GM18907 (cell line): ENCODE data around the gene SLBP.
"Not testable (repeated sequence)": the region's sequence is repeated elsewhere in the genome, so short reads cannot be mapped to it uniquely, and the experiment has no call there.

ENCODE experiments used
- ATAC-seq: cut with Tn5 transposase; IDR thresholded peaks from one replicate; pipeline ENCODE4 v1.9.1; 2021; ENCODE audit warnings: mild to moderate bottlenecking, moderate library complexity; ENCODE audit not compliant: unreplicated experiment

The SLBP gene

DNA sequence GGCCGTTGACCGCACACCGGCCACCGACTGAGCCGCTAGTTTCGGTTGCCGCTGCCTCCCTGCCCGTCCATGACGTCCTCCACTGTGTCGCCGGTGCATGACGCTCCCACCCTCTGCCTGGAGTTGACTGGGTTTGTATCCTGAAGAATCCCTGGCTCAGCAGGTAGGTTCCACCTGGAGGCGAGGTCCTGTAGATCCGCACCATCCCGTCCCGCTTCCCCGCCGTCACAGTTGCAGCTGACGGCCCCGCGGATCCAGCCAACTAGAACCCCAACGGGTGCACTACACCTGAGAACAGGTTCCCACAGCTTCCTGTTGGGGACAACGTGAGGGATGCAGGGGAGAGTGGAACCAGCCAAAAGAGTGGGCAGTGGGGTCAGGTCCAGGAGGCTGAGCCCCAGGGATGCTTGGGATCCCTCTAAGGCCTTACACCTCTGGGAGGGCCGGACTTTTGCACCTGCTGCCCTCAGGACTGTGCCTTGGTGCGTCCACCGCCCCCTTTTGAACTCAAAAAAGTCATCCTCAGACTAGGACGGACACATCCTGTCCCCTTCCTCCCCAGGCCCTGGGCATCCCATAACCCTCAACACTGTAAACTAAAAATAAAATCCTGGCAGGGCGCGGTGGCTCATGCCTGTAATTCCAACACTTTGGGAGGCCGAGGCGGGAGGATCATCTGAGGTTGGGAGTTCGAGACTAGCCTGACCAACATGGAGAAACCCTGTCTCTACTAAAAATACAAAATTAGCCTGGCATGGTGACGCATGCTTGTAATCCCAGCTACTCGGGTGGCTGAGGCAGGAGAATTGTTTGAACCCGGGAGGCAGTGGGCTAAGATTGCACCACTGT lies 1.1 kb upstream of the SLBP start:
- no peak for ATAC-seq

DNA sequence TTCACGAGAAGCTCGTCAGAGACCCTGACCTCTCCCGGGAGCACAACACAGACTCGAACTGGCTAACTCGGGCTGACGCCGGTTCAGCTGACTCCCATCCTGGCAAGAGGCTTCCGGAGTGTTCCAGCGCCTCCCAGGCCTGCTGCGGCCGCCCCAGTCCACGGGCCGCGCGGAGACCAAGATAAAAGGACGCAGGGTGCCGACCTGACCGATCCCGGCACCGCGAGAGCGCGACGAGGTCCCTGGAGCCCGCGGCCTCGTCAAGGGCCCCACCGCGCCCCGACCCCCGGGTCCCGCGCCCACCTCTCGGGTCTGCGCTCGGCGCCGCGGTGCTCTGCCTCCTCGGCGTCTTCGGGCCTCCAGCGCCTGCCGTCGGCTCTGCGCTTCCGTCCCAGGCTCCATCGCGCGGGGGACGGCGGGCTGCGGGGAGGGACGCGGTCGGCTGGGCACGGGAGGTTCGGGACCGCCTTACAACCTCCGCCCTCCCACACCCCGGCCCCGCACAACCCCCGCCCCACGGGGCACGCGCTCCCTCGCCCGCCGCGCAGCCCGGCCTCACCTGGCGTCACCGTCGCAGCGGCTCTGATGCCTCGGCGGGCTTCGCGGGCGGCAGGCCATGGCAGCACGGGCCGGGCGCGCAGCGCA lies 426 bp downstream of the SLBP start:
- peak; percentile 10 for ATAC-seq

DNA sequence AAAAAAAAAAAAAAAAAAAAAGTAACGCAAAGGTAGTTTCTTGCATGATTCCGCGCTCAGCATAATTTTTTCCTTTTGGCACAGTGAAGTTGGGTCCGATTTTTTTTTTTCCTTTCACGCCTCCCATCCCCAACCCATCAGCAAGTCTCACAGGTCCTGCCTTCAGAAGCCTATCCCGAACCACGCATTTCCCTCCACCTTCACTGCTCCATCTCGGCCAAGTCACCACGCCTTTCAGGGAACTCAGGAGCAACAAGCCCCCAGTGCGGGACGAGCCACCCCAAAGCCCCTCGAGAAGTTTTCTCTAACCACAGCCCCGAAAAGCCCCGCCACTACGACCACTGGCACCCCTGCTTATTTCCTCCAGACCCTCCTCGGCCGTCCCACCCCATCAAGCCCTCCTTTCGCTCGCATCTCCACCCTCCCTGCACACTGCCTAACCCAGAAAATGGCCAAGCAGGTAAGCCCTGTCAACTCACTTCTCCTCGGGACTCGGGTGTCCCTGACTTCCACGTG lies 1.0 kb downstream of the SLBP start:
- no peak for ATAC-seq

DNA sequence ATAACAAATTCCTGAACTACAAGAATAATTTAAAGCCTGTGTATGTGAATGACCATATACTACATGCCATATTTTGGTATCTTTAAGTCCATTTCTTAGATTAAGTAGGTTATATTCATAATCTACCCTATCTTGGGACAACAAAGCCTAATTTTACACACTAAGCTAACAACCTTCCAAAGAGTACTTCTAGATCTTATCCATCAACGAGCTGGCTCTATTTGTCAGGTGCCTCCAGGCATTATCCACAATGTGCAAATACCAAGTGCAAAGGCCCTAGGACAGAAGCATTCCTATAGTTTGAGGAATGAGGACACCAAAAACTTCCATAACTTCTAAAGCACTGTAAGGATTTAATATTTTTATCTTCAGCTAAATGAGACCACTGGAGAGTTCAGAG lies 3.5 kb downstream of the SLBP start:
- no peak for ATAC-seq

DNA sequence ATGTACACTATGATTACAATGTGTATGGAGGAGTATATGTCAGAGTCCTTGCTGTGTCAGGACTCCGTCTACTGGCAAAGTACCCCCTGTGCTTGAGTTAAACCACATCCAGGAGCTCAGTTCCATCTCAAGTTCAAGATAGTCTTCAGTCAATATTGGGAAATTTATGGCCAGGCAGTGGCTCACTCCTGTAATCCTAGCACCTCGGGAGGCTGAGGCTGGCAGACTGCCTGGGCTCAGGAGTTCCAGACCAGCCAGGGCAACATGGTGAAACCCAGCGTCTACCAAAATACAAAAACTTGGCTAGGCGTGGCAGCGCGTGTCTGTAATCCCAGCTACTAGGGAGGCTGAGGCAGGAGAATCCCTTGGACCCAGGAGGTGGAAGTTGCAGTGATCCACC lies 5.8 kb downstream of the SLBP start:
- no peak for ATAC-seq

DNA sequence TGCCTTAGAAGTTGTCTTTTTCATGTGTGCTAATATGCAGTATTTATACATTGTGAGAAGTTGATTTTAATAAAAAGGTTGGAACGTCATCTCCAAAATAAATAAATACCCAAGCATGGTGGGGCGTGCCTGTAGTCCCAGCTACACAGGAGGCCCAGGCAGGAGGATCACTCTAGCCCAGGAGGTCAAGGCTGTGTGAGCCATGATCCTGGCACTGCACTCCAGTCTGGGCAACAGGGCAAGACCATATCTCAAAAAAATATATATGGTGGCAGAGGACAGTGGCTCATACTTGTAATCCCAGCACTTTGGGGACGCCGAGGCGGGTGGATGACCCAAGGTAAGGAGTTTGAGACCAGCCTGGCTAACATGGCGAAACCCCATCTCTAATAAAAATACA lies 6.4 kb downstream of the SLBP start:
- ATAC-seq: no peak

DNA sequence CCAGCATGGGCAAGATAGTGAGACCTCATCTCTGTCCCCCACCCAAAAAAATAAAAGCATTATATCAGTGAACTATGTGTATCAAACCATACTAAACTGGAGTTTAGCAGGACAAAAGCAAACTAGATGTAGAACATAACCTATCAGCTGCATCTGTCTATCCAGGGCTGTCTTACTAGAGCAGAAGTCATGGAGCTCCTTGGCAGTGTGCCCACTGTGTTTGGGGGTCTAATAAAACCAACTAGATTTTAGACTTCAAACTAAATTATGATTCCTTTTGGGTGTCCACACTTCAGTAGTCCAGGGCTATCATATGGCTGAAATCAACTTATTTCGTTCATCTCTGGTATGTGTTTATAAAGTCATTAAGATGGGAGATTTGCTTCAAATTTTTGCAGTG lies 8.3 kb downstream of the SLBP start:
- no peak for ATAC-seq

DNA sequence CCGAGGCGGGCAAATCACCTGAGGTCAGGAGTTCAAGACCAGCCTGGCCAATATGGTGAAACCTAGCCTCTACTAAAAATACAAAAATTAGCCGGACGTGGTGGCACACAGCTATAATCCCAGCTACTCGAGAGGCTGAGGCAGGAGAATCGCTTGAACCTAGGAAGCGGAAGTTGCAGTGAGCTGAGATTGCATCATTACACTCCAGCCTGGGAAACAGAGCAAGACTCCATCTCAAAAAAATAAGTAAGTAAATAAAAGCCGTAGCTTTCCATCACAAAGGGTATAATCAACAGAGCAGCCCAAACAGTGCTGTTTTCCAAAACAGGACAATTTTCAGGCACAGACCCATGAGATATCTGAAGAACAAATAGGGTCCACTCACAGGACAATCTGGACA lies 10.4 kb downstream of the SLBP start:
- ATAC-seq: not testable (repeated sequence)

DNA sequence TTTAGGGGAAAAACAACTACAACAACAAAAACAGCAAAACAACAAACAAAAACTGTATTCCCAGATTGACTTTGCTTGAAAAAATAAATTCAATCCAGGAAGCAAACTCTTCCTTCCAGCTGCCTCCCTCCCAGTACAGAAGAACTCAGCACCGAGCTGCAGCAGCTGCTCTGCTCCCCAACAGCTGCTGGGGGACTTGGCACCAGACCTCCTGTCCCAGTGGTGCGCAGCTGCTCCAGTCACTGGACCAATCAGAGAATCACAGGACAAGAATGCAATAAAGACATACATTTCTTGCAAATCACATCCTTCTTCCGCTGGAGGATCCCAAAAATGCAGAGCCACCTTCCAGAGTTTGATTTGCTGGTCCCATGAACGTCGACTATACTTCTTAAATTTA lies 16.2 kb downstream of the SLBP start:
- no peak for ATAC-seq

DNA sequence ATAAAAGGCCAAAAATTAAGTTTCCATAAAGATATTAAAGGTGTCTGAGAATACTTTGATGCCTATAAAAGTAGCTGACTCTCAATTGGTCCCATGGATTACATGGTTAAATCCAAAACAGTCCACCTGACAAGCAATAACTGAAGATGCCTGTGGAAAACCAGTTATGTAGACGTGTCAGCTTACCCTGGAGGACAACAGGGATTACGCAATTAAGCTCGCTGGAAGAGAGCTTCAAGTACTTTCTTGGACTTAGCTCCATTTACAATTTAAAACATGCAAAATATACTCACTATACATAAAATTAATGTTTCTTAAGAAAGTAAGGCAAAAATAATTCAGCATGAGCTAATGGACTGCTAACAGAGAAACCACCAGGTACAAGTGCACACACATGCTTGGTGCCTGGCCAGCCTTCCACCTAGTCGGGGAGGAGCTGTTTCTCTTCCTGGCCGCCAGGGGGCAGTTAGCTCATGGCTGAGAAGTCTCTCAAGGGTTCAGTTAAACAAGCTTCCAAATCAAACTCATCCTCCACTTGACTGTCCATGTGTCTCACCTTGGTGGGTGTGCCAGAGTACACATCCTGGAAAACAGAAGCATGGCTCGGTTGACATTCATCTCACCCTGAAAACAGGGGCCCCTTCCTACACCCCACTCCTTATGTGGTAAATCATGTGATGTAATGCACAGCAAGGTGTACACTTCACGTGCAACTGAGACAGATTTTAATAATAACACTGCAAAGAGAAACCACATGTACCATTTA lies 18.8 kb downstream of the SLBP start:
- peak; percentile 85 for ATAC-seq

DNA sequence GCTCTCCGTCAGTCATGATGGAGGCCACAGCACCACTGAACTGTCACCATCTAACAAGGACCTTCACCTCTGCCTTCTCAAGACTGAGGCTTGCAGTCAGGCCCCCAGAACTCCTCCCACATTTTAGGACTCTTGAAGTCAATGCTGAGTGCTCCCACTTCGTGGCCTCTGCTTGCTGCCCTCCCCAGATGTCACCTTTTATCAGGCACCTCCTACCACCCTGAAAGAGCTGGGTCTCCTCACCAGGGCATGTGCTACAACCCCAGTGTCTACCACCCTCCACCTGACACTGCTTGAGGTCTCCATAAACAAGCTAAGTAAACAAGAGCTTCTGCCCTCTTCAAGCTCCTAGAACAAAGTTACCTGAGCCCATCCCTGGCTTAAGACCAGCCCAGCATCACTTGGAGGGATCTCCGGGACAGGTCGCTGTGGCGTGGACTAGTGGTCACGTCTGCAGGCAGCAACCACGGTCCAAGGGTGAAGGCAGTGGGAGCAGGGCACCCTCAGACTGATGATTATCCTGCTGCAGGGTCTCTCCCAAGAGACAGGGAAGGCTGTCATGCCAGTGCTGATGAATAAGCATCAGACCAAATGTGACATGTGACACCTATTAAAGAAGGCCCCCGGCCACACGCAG lies 20.3 kb downstream of the SLBP start:
- ATAC-seq: no peak

DNA sequence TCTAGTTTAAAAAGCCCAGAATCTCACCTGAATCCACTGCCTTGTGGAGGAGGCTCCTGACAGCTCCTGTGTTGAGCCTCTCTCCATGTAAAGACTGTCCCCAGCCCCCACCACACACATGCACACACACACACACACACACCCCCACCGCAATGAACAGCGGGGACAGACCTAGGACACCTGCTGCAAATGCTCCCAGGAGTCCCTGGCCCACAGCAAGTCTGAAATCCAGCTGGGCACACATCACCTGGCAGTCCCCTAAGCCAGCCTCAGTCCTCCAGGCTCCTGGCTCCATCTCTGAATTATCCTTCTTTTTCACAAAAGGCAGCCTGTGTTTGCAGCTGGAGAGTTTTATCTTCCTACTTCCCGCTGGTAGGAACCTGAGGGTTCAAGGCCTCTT lies 21.4 kb downstream of the SLBP start:
- ATAC-seq: no peak

DNA sequence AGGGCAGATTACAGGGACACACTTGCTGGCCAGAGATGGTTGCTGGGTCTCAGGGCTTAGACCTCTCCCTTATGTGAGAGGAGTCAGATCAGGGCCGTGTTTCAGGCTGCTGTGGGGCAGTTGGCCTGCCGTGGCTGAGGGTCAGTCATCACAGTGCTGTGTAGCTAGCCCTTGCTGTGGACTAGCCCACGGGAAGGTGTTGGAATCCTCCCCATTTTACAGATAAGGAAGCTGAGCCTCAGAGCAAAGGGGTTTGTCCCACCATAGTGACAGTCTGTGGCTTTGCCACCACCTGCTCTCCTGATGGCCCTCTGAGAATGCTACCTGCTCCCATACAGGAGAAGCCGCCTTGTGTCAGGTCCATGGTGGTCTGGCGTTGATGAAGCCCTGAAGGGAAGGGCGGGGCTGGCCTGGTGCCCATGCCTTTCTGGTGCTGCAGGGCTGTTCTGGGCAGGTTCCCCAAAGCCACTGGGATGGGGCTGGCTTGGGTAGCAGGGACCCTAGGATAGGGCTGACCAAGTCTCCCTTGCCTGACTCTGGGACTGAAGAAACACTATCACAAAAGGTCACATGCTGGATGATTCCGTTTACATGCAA lies 25.6 kb downstream of the SLBP start:
- no peak for ATAC-seq

DNA sequence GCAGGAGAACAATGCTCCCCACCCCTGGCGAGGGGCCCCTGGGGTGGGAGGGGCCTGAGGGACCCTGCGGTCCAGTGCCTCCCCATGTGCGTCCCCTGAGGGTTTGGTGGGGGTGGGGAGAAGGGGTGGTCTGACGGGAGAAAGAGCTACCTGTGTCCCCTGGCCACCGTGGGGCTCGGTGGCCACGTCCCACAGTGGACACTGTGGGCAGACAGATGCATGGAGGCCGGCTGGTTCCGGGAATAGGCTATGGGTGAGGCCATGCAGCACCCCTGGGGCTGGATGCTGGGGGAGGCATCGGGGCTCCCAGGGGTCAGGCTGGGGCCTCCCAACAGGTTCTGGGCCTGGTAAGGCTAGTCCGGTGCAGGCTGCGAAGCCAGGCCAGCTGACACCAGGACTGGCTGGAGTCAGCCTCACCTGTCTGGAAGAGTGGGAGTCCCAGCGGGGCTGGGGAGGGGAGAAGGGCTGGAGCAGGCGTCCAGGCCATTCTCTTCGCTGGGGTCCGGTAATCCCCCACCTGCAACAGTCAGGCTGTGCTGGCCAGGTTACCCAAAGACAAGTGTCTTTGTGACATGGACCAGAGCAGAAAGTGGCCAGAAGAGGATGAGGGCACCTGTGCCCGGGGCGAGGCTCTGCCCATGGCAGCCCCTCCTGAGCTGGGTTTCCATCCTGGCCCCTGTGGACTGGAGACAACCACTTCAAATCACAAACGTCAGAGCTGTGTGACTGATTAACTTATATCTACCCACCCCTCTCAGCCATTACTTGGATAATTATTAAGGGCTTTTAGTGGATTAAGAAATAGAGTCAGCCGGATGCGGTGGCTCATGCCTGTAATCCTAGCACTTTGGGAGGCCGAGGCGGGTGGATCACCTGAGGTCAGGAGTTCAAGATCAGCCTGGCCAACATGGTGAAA lies 26.6 kb downstream of the SLBP start:
- no peak for ATAC-seq

DNA sequence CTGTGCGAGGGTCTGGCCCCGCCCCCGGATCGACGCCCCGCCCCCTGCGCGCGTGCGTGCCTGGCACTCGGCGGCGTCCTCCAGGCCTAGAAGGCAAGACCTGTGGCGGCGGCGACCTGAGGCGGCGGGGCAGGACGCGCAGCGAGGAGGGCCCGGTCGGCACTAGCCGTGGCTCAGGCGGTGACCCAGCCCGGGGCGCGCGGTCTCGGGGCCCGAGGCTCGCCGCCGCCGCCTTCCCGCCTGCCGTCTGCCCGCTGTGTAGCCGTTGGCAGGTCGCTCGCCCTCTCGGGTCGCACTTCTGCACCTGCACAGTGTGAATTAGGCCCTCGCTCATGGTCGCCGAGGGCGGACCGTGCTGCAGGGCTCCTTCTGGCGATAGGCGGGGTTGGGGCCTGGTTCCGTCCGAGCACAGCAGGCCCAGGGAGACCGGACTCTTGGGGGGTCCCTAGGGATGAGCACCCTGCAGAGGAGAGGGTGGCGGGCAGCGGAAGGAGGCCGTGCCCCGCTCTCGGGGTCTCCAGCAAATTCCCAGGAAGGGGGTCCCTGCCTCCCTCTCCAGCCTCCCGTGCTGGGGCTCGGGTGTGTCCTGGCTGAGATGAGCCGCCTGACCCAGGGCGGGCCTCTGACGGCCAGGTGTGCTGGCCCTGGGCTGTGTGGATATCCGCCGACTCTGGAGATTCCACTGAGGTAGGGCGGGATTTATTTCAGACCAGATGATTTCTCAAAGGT lies 27.4 kb downstream of the SLBP start:
- peak; percentile 12 for ATAC-seq

DNA sequence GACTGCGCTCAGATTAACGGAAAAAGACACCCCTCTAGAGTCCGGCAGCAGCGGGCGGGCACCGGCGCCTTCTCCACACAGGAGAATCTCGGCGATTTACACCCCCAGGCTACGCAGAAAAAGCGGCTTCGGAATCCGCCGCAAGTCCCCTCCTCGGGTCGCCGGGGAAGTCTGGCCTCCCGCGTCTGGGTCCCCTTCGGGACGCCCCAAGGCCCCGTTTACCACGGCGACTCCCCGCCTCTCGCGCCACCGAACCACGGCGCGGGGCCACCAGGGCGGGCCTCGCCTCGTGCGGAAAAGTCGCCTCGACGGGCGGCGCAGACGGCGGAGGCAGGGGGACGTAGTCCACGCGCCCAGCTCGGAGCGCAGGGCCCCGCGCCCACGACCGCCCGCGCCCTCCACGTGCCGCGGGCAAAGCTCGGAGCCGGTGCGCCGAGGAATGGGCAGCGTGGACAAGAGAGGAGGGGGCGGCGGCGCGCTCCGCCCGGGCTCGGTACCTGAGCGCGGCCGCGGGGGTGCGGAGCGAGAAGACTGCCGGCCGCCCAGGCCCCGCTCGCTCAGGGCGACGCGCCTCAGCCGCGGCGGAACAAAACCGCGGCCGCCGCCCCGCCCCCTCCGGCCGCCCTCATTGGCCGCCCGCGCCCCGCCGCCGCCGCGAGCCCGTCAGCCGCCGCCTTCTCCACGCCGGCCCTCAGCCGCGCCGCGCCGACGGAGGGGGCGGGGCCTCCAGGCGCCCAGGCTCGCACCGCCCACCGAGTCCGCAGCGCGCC lies 28.2 kb downstream of the SLBP start, which contains the start of gene FAM53A:
TSS of gene FAM53A (minus strand) at position 578 of the 770 bp plus-strand sequence. CDS start 15,572 bp downstream, outside the sequence.
- ATAC-seq: peak; percentile 84

DNA sequence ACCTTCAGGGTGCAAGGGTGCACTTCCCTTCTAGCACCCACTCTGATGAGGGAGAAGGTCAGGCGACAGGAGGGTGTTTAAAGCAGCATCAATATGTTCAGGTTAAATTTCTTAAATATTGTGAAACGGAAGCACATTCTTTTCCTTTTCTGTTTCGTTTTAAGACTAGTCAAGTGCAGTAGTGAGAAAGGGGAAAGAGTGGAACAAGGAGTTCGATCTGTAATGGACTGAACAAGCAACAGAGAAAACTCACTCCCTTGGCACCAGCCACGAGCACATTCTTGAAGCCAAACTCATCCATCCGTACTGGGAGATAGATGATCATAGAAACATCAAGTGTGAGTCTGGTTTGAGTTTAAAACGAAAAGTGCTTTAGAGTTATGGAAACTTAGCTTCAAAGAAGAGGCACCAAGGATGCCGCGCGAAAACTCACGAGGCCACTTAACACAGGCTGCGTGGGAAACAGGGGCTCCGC lies 28.8 kb downstream of the SLBP start:
- no peak for ATAC-seq

DNA sequence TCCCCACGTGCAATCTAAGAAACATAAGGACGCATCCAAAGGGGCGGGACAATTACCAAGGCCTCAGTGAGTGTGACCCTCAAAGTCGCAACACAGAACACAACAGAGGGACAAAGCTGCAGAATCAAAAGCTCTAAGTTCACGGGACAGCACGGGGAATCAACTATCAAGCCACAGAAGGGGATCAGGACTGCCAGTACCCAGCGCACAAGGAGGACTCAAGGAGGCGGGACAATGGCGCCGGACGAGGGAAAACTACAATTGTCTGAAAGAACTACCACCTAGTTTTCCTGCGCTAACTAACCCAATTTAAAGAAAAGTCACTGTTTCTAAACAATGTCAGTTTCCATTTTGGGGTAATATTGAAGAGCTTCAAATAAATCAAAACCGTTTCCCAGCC lies 29.3 kb downstream of the SLBP start:
- no peak for ATAC-seq
